HUES64 (cell line): ENCODE data around the gene ASCC2.

Experiments
- H3K27ac ChIP-seq: 2 replicates; pipeline ENCODE4 v1.7.0; 2013; ENCODE audit warnings: low read depth, low read length, inconsistent platforms
- H3K27me3 ChIP-seq: 2 replicates; pipeline ENCODE4 v1.6.1; 2013; ENCODE audit warnings: mild to moderate bottlenecking, low read length; ENCODE audit not compliant: insufficient read depth
- H3K36me3 ChIP-seq: 2 replicates; pipeline ENCODE4 v1.6.1; 2013; ENCODE audit warnings: mild to moderate bottlenecking, low read length; ENCODE audit not compliant: insufficient read depth
- H3K4me1 ChIP-seq: 2 replicates; pipeline ENCODE4 v1.6.1; 2013; ENCODE audit warnings: mild to moderate bottlenecking, low read length, moderate library complexity; ENCODE audit not compliant: insufficient read depth
- H3K4me3 ChIP-seq: 2 replicates; pipeline ENCODE4 v1.5.1; 2013; ENCODE audit warnings: mild to moderate bottlenecking, low read length, moderate library complexity
- H3K9ac ChIP-seq: 2 replicates; pipeline ENCODE4 v1.6.1; 2013; ENCODE audit warnings: mild to moderate bottlenecking, low read depth, low read length
- H3K9me3 ChIP-seq: 2 replicates; pipeline ENCODE4 v1.6.1; 2013; ENCODE audit warnings: low read depth, low read length; ENCODE audit not compliant: insufficient read depth
- WGBS: fragments of 150-250, 120-280 bp; methylation state at CpG from one replicate; pipeline ENCODE4 v1.1.7; 2013; ENCODE audit warnings: missing lambda C conversion rate; 5-methylcytosine and 5-hydroxymethylcytosine counted together

ASCC2 gene

GRCh38 chr22:29740216-29740615 lies 97.9 kb downstream of the ASCC2 start:
- no peaks in the 10 kb centered on the region for H3K9me3 ChIP-seq
- no peak overlapping the region for H3K9ac ChIP-seq
- H3K4me1 ChIP-seq, result peaks cover 2% of the 10 kb centered on the region; the same call in 1 of the 2 replicates
- no peaks in the 10 kb centered on the region for H3K27me3 ChIP-seq
- H3K36me3 ChIP-seq, result no peaks in the 10 kb centered on the region
- WGBS, result 96% methylated on average over 5 of the region's 5 CpGs
- H3K4me3 ChIP-seq, result no peak overlapping the region
- H3K27ac ChIP-seq, result no peak overlapping the region

GRCh38 chr22:29739346-29739875 lies 98.7 kb downstream of the ASCC2 start:
- Histone ChIP-seq H3K4me1 (peaks cover 6% of the 10 kb centered on the region; the same call in 1 of the 2 replicates), H3K27ac (no peak overlapping the region), H3K27me3 (no peaks in the 10 kb centered on the region), H3K4me3 (no peak overlapping the region), H3K9me3 (no peaks in the 10 kb centered on the region), H3K9ac (no peak overlapping the region), H3K36me3 (no peaks in the 10 kb centered on the region)
- WGBS, result 95% methylated on average over 17 of the region's 17 CpGs
